Rectal smooth muscle tissue (tissue), 1 donor: ENCODE measurements around the gene SLC4A4.
"Not testable (repeated sequence)": the region's sequence is repeated elsewhere in the genome, so short reads cannot be mapped to it uniquely, and the experiment has no call there.

Experiments
- H3K27ac ChIP-seq: one replicate; pipeline ENCODE4 v1.7.0; 2013; ENCODE audit warnings: low read depth, low read length, inconsistent platforms
- H3K27me3 ChIP-seq: one replicate; pipeline ENCODE4 v1.7.0; 2013; ENCODE audit warnings: low read length; ENCODE audit not compliant: control insufficient read depth, insufficient read depth
- H3K36me3 ChIP-seq: one replicate; pipeline ENCODE4 v1.7.0; 2013; ENCODE audit warnings: low read length; ENCODE audit not compliant: control insufficient read depth, insufficient read depth
- H3K4me1 ChIP-seq: one replicate; pipeline ENCODE4 v1.7.0; 2013; ENCODE audit warnings: low read length; ENCODE audit not compliant: control insufficient read depth, insufficient read depth
- H3K4me3 ChIP-seq: one replicate; pipeline ENCODE4 v1.7.0; 2013; ENCODE audit warnings: low read length
- H3K9ac ChIP-seq: one replicate; pipeline ENCODE4 v1.7.0; 2013; ENCODE audit warnings: low read length

The SLC4A4 gene

DNA sequence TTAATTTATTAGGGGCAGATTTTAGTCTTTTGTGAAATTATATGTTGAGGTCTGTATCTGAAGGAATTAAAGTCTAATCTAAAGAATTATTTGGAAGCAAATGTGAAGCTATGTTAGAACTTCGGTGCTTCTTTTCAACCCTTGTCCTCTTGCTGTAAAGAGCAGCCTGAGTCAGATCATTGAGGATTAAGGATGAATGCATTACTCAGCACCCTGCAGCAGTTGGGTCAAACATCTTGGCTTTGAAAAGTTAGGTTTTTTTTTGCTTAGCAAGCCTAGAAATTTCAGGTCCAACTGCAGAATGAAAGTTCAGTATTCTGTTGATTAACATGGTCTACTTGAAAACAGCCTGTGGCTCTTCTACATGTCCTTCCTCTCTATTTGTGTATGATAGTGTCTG, 57.6 kb downstream of the SLC4A4 start:
- Histone ChIP-seq H3K9ac (no peak overlapping the region), H3K27me3 (no peaks in the 10 kb centered on the region), H3K27ac (no peak overlapping the region), H3K36me3 (no peaks in the 10 kb centered on the region), H3K4me3 (no peak overlapping the region), H3K4me1 (no peaks in the 10 kb centered on the region)

GRCh38 chr4:71400810-71401209, 62.0 kb downstream of the SLC4A4 start:
- Histone ChIP-seq H3K4me3 (no peak overlapping the region), H3K9ac (no peak overlapping the region), H3K27ac (no peak overlapping the region), H3K27me3 (no peaks in the 10 kb centered on the region), H3K36me3 (no peaks in the 10 kb centered on the region), H3K4me1 (no peaks in the 10 kb centered on the region)

DNA sequence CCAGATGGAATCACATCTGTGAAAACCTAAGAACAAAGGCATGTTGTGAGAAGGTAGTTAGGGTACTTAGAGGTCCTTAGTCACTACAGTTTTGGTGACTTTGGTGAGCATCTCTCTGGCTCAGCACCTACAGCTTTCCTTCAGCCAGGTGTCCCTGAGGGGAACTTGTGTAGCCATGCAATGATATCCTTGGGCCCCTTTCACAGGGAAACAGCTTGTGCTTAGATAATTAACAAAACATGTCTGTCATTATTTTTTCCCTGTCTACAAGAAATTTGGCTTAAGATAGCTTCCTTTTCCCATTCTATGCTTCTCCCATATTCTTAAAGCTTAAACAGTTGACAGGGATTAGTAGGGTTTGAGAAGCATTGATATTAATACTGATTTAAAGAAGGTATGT, 63.8 kb downstream of the SLC4A4 start:
- Histone ChIP-seq H3K4me1 (no peaks in the 10 kb centered on the region), H3K4me3 (no peak overlapping the region), H3K9ac (no peak overlapping the region), H3K36me3 (no peaks in the 10 kb centered on the region), H3K27ac (no peak overlapping the region), H3K27me3 (no peaks in the 10 kb centered on the region)

DNA sequence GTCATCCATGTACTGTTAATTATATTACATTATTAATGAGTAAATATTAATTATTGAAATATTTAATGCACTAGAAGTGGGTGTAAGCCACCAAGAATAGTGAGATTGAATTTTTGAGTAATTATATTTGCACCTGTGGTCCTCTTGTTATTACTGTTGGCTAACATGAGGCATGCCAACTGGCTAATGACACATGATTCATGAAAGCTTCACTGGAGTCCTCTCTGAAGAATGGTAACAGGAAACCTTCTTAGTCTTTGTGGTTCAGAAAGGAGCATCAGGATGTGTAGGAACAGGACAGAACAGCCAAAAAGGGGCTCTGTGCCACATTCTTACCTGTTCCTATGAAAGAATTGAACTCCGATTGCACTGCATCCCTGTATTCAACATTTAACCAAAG, 65.2 kb downstream of the SLC4A4 start:
- Histone ChIP-seq H3K4me1 (no peaks in the 10 kb centered on the region), H3K9ac (no peak overlapping the region), H3K4me3 (no peak overlapping the region), H3K27ac (no peak overlapping the region), H3K36me3 (no peaks in the 10 kb centered on the region), H3K27me3 (no peaks in the 10 kb centered on the region)

DNA sequence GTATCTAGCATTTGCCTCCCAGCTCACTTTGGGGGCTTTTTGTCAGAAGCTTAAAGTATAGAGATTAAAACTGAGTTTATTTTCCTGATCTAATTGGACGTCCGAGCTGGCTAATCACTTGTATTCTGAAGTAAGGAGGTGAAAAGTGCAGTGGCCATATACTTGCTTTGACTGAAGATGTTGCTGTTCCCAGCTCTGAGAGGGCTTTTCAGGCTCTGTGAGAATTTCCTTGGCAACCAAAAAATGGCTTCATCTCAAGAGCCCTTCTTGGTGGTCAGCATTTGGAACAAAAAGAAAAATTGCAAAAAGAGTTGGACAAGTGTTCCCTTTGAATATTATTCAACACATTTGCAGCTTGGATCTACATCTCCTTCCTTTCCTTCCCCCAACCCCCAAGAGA, 67.0 kb downstream of the SLC4A4 start:
- no peaks in the 10 kb centered on the region for H3K4me1 ChIP-seq
- H3K36me3 ChIP-seq = no peaks in the 10 kb centered on the region
- no peak overlapping the region for H3K9ac ChIP-seq
- H3K27me3 ChIP-seq = no peaks in the 10 kb centered on the region
- no peak overlapping the region for H3K4me3 ChIP-seq
- H3K27ac ChIP-seq = no peak overlapping the region

DNA sequence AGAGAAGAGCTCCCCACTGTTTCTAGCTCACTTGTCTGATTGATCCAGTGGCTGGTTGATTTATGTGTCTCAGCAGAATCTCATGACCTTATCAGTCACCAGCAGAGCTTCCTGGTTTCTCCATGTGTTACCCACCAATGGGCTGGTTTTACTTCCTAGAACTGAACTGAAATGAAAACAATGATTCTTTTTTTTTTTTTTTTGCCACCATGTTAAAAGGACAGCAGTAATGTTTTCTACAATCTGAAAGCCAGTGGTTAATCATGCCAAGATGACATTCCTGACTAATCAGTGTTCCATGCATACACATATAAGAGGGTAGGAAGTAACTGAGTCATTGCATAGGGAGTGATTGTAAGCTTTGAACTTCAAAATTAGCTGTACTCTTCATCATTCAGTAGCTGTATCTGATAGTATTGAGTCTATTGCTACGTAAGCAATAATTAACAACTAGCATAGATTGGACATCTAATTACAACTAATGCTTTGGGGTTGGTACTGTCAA, 67.7 kb downstream of the SLC4A4 start:
- Histone ChIP-seq H3K9ac (no peak overlapping the region), H3K27ac (no peak overlapping the region), H3K36me3 (no peaks in the 10 kb centered on the region), H3K27me3 (no peaks in the 10 kb centered on the region), H3K4me1 (no peaks in the 10 kb centered on the region), H3K4me3 (no peak overlapping the region)

- H3K27ac ChIP-seq, H3K4me1 ChIP-seq, H3K36me3 ChIP-seq, H3K9ac ChIP-seq, H3K27me3 ChIP-seq, H3K4me3 ChIP-seq: not testable (repeated sequence)
Measured at GRCh38 chr4:71408961-71409360, 70.1 kb downstream of the SLC4A4 start.

- no peaks in the 10 kb centered on the region for H3K27me3 ChIP-seq
- no peak overlapping the region for H3K9ac ChIP-seq
- H3K36me3 ChIP-seq = no peaks in the 10 kb centered on the region
- no peak overlapping the region for H3K4me3 ChIP-seq
- H3K4me1 ChIP-seq = no peaks in the 10 kb centered on the region
- no peak overlapping the region for H3K27ac ChIP-seq
Measured at GRCh38 chr4:71411981-71412380, 73.2 kb downstream of the SLC4A4 start.

DNA sequence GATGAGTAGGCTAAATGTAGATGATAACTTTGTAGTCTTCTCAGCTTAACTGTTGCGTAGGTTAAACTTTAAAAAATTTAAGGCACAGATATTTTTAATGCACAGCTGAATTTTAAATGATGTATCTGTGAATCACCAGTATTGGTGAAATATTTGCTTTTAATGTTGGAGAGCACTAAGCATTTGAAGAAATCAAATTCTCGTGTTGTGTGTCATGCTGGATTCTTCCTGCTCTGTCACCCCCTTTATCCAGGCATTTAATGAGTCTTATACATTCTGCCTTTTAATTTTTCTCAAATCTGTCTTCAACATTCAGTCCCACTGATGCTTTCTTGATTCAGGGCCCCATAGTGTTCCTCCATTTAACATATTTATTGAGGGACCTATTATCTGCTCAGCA, 76.7 kb downstream of the SLC4A4 start:
- H3K4me3 ChIP-seq = no peak overlapping the region

GRCh38 chr4:71417150-71417549, 78.3 kb downstream of the SLC4A4 start:
- Histone ChIP-seq H3K27ac (no peak overlapping the region), H3K4me3 (no peak overlapping the region), H3K27me3 (no peaks in the 10 kb centered on the region), H3K4me1 (no peaks in the 10 kb centered on the region), H3K9ac (no peak overlapping the region), H3K36me3 (no peaks in the 10 kb centered on the region)

More for the DNA sequence above, 76.7 kb downstream of the SLC4A4 start:
- no peak overlapping the region for H3K9ac ChIP-seq
- H3K36me3 ChIP-seq = no peaks in the 10 kb centered on the region
- H3K27ac ChIP-seq = no peak overlapping the region
- no peaks in the 10 kb centered on the region for H3K27me3 ChIP-seq
- no peaks in the 10 kb centered on the region for H3K4me1 ChIP-seq

DNA sequence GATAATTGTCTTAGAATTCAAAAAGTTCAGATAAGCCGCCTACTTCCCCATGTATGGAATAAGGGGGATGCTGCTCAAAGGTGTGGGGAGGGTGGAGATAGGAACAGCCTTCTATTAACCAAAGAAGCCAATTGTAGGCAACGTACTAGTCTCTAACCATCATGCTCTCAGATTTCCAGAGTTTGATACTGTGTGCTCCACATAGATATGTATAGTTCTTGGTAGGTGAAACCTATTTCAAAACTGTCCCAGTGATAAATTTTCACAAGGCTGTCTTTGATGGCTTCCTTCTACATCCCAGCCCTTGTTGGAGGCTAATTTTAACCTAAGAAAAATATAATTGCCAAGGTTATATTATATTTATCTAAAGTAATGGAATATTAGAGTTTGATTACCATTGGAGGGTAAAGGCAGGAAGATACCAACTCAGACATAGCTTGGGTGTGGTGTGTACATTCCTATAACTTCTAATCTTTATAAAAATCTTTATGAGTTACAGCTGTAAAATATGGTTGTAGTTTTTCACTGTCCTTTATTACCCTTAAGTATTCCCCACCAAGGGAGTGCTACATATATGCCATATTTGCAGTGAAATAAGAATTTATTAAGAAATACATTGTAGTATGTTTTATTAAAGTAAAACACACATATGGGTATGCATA, 87.7 kb downstream of the SLC4A4 start:
- Histone ChIP-seq H3K27ac (no peak overlapping the region), H3K27me3 (no peaks in the 10 kb centered on the region), H3K36me3 (no peaks in the 10 kb centered on the region), H3K4me3 (no peak overlapping the region), H3K4me1 (no peaks in the 10 kb centered on the region), H3K9ac (no peak overlapping the region)

- no peak overlapping the region for H3K4me3 ChIP-seq
- H3K27ac ChIP-seq = no peak overlapping the region
- no peaks in the 10 kb centered on the region for H3K27me3 ChIP-seq
Measured at GRCh38 chr4:71429106-71429505, 90.3 kb downstream of the SLC4A4 start.

GRCh38 chr4:71429962-71430361, 91.1 kb downstream of the SLC4A4 start:
- no peak overlapping the region for H3K4me3 ChIP-seq
- H3K27me3 ChIP-seq = no peaks in the 10 kb centered on the region
- no peaks in the 10 kb centered on the region for H3K4me1 ChIP-seq
- H3K36me3 ChIP-seq = no peaks in the 10 kb centered on the region
- no peak overlapping the region for H3K9ac ChIP-seq
- H3K27ac ChIP-seq = no peak overlapping the region

More at GRCh38 chr4:71429106-71429505, 90.3 kb downstream of the SLC4A4 start:
- H3K4me1 ChIP-seq = no peaks in the 10 kb centered on the region
- H3K36me3 ChIP-seq = no peaks in the 10 kb centered on the region
- H3K9ac ChIP-seq = no peak overlapping the region
